GM12878 (cell line): Measurements from ENCODE around the gene CCDC74A. TPM values are rescaled to one million over a fixed set of nuclear protein-coding genes. Genes with fewer than 3 reads are reported as not detected.
"Not testable (repeated sequence)": the region's sequence is repeated elsewhere in the genome, so short reads cannot be mapped to it uniquely, and the experiment has no call there.

Experiments used
- ATAC-seq: fragments of 200-7000 bp; cut with Tn5 transposase; 3 replicates; pipeline ENCODE4 v1.9.1; 2020; ENCODE audit warnings: mild to moderate bottlenecking, moderate library complexity
- BruUV-seq: library from RNA; stranded (reverse); fragments of 400-500 nt; replicated peaks from 2 replicates; lab custom pipeline; 2021; lab: Mats Ljungman, UMichigan
- CTCF ChIA-PET: fragments of 300-600 bp; sonication (Branson Sonifier 250); formaldehyde crosslinking; extraction: SDS; loops from one replicate; lab custom pipeline; 2021; ENCODE audit warnings: inconsistent platforms; lab: Yijun Ruan, JAX
- POLR2A ChIA-PET: fragments of 350-600 bp; formaldehyde crosslinking; extraction: SDS; loops from one replicate; lab custom pipeline; 2021; ENCODE audit warnings: inconsistent platforms; lab: Charles Lee
- RAD21 ChIA-PET: fragments of 300-600 bp; sonication (Branson Sonifier 250); formaldehyde crosslinking; loops from one replicate; lab custom pipeline; 2023; ENCODE audit warnings: antibody characterized with exemption; ENCODE audit not compliant: unreplicated experiment; lab: Charles Lee
- SMC1A ChIA-PET: fragments of 300-600 bp; sonication (Branson Sonifier 250); formaldehyde crosslinking; loops from one replicate; lab custom pipeline; 2023; ENCODE audit not compliant: unreplicated experiment, uncharacterized antibody; lab: Charles Lee
- DNase-seq: peaks from one replicate; pipeline ENCODE4 v3.0.0-alpha.2; 2011; ENCODE audit warnings: low read depth, low spot score
- FAIRE-seq: peaks from 3 replicates; lab custom pipeline; 2011; peaks lifted over from hg19 to GRCh38; lab: Jason Lieb, UNC
- H2AFZ ChIP-seq: 2 replicates; pipeline ENCODE4 v1.6.0; 2011; ENCODE audit warnings: low read depth, low read length, control low read depth; ENCODE audit not compliant: control insufficient read depth
- H3K27ac ChIP-seq: 2 replicates; pipeline ENCODE4 v1.5.1; 2011; ENCODE audit warnings: control low read depth; ENCODE audit not compliant: control insufficient read depth, insufficient read depth
- H3K27me3 ChIP-seq, 2 experiments: replicated peaks in 1 of 2; 2 replicates each; pipeline versions ENCODE4 v1.6.0 to v1.6.1; 2011; ENCODE audit warnings: low read length in 1 of 2; ENCODE audit not compliant: control insufficient read depth in 2 of 2, insufficient read depth in 2 of 2
- H3K36me3 ChIP-seq, 2 experiments: 2 replicates each; pipeline ENCODE4 v1.5.1; 2011; ENCODE audit warnings: low read length in 1 of 2; ENCODE audit not compliant: control insufficient read depth in 2 of 2, insufficient read depth in 2 of 2
- H3K4me1 ChIP-seq: 2 replicates; pipeline ENCODE4 v1.6.1; 2011; ENCODE audit warnings: mild to moderate bottlenecking, low read length, moderate library complexity, mixed read lengths; ENCODE audit not compliant: control insufficient read depth, insufficient read depth
- H3K4me2 ChIP-seq: 2 replicates; pipeline ENCODE4 v1.6.0; 2011; ENCODE audit warnings: control low read depth; ENCODE audit not compliant: control insufficient read depth, insufficient read depth
- H3K4me3 ChIP-seq: fragments of 200-600 bp; sonication (generic); 2 replicates; pipeline ENCODE4 v1.5.1; 2016
- H3K79me2 ChIP-seq: 2 replicates; pipeline ENCODE4 v1.6.0; 2011; ENCODE audit warnings: low read length; ENCODE audit not compliant: control insufficient read depth, insufficient read depth
- H3K9ac ChIP-seq: 2 replicates; pipeline ENCODE4 v1.8.0; 2011; ENCODE audit warnings: low read length, control low read depth, mixed read lengths; ENCODE audit not compliant: control insufficient read depth, insufficient read depth
- H3K9me3 ChIP-seq: replicated peaks from 3 replicates; pipeline ENCODE4 v1.5.1; 2011; ENCODE audit warnings: mild to moderate bottlenecking, low read length; ENCODE audit not compliant: control insufficient read depth, insufficient read depth
- H4K20me1 ChIP-seq: 2 replicates; pipeline ENCODE4 v1.6.0; 2011; ENCODE audit not compliant: control insufficient read depth, insufficient read depth
- WGBS: methylation state at CpG from one replicate; pipeline ENCODE4 v1.1.6; 2016; ENCODE audit warnings: low lambda C conversion rate; ENCODE audit not compliant: insufficient replicate concordance, insufficient coverage; ENCODE audit errors: missing lambda C conversion rate; 5-methylcytosine and 5-hydroxymethylcytosine counted together
- in situ Hi-C: fragments of 300-500 bp; cut with MboI; formaldehyde crosslinking; loops from 9 replicates; pipeline ENCODE4 v1.14.3; 2018; ENCODE audit warnings: mixed read lengths
- intact Hi-C: fragments of 100-400 bp; cut with micrococcal nuclease; formaldehyde crosslinking; loops from one replicate; pipeline ENCODE4 v1.14.2; 2022; ENCODE audit not compliant: unreplicated experiment
- polyA plus RNA-seq, 11 experiments: library from polyadenylated mRNA; depleted of rRNA in 4 of 11; unstranded in 6 of 11; stranded (reverse) in 5 of 11; fragments of >200 nt; fragmentation: Nextera tagmentation in 4 of 11; fragmentation: Illumina TruSeq in 1 of 11; extraction: Ambion mirVana in 4 of 11; extraction: Trizol in 1 of 11; gene quantifications; 1 replicate in 1 of 11; 2 replicates in 10 of 11; pipeline versions ENCODE4 v1.2.1 to v1.2.3, GENCODE V29; 2011 to 2016; ENCODE audit warnings: inconsistent platforms in 2 of 11, missing spikeins in 2 of 11, low read depth in 1 of 11
- total RNA-seq, 4 experiments: library from RNA; depleted of rRNA in 3 of 4; stranded (reverse); fragments of >200 nt in 3 of 4; fragmentation: Illumina TruSeq in 1 of 4; extraction: Trizol in 1 of 4; gene quantifications; 2 replicates each; pipeline versions ENCODE4 v1.2.1 to v1.2.3, GENCODE V29; 2013 to 2021

The CCDC74A gene
- total and polyA plus RNA-seq, 10 of the 15 experiments (the other 5 are each of a cell fraction or from before 2014, with no cell fraction given): 14.3 to 133 (median 64.2) TPM

- BruUV-seq, CTCF ChIA-PET, H3K27me3 ChIP-seq, in situ Hi-C loops, H3K79me2 ChIP-seq, H3K4me1 ChIP-seq, H2AFZ ChIP-seq, H3K36me3 ChIP-seq, H4K20me1 ChIP-seq, H3K9ac ChIP-seq, H3K9me3 ChIP-seq, H3K4me2 ChIP-seq, H3K4me3 ChIP-seq, intact Hi-C loops, DNase-seq, RAD21 ChIA-PET, FAIRE-seq, SMC1A ChIA-PET, ATAC-seq, H3K27ac ChIP-seq, POLR2A ChIA-PET: not testable (repeated sequence)
- WGBS: 98% methylated on average over 9 of the region's 9 CpGs
Observed at GRCh38 chr2:131478850-131479461, 48.7 kb upstream of the CCDC74A start.

- H3K4me2 ChIP-seq, H3K9ac ChIP-seq, ATAC-seq, DNase-seq, CTCF ChIA-PET, H3K27me3 ChIP-seq, FAIRE-seq, H3K4me1 ChIP-seq, H3K36me3 ChIP-seq, in situ Hi-C loops, RAD21 ChIA-PET, intact Hi-C loops, H2AFZ ChIP-seq, H3K9me3 ChIP-seq, H3K27ac ChIP-seq, H3K4me3 ChIP-seq, POLR2A ChIA-PET, SMC1A ChIA-PET, BruUV-seq, H4K20me1 ChIP-seq, H3K79me2 ChIP-seq: not testable (repeated sequence)
- 98% methylated on average over 17 of the region's 20 CpGs for WGBS
Observed at GRCh38 chr2:131480351-131480750, 47.3 kb upstream of the CCDC74A start.

DNA sequence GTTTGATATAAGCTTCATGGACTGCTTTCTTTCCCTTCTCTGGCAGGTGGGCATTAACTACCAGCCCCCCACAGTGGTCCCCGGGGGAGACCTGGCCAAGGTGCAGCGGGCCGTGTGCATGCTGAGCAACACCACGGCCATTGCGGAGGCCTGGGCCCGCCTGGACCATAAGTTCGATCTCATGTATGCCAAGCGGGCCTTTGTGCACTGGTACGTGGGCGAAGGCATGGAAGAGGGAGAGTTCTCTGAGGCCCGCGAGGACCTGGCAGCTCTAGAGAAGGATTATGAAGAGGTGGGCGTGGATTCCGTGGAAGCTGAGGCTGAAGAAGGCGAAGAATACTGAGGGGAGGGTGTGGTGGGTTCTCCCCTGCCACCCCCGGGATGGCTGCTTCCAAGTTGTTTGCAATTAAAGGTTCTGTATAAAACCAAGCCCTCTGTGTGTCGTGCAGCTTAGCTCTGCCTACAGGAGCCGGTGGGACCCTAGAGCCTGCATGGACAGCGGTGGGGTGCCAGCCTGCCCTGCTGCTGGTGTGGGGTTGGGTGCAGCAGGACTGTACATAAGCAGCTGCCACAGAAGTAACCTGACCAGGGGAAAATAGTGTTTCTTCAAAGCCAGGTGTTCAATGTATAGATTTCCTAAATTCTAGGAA lies 45.1 kb upstream of the CCDC74A start:
- RAD21 ChIA-PET, FAIRE-seq, H3K9ac ChIP-seq, CTCF ChIA-PET, intact Hi-C loops, H4K20me1 ChIP-seq, H3K36me3 ChIP-seq, H3K9me3 ChIP-seq, in situ Hi-C loops, H3K79me2 ChIP-seq, H3K4me1 ChIP-seq, BruUV-seq, H3K27ac ChIP-seq, ATAC-seq, DNase-seq, H3K4me3 ChIP-seq, POLR2A ChIA-PET, H3K4me2 ChIP-seq, H2AFZ ChIP-seq, H3K27me3 ChIP-seq, SMC1A ChIA-PET: not testable (repeated sequence)
- WGBS: 98% methylated on average over 19 of the region's 19 CpGs
